ENCODE data around the gene ZSCAN18. TPM values are rescaled to one million over a fixed set of nuclear protein-coding genes. Genes with fewer than 3 reads are reported as not detected.

The ZSCAN18 gene
- total RNA-seq, 1 experiment from 2014 or later = not detected

DNA sequence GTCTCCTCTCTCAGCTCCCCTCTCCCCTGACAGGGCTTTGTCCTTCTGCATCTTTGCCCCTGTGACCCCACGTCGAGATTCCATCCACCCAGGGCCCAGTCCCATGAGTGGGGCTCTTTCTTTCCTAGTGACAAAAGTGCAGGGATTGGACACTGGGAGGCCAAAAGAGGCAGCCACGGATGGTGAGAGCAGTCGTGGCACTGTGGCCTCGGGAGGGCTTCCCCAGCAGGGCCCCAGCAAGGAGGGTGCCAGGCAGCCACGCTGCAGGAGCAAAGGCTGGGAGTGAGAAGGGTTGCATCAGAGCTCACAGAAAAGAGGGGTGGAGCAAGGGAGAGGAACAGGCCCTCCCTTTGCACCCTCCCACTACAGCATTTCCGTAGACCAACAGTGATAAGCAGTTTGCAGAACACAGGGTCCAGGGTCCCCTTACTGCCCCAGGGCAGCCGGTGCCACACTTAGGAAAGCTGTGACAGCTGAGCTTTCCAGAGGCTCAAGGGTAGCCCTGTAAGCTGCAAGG lies 59.3 kb downstream of the ZSCAN18 start:
- Histone ChIP-seq H3K9me3 (peaks cover 31% of the 10 kb centered on the region), H3K27me3 (replicated peaks; ENCODE audit: control insufficient read depth, insufficient read depth, low read length) (no peaks in the 10 kb centered on the region), H3K4me1 (no peaks in the 10 kb centered on the region), H3K4me3 (ENCODE audit: low read depth, low read length) (no peak overlapping the region), H3K36me3 (ENCODE audit: control insufficient read depth, insufficient read depth, low read length) (no peaks in the 10 kb centered on the region)
- H3K27me3 Mint-ChIP-seq (ENCODE audit: insufficient read depth, unreplicated experiment) = no peaks in the 10 kb centered on the region
- H3K9me3 Mint-ChIP-seq (ENCODE audit: unreplicated experiment) = peaks cover 40% of the 10 kb centered on the region
- ChIA-PET CTCF (no interaction called here), POLR2A (no interaction called here)
- no peaks in the 10 kb centered on the region for H3K4me1 Mint-ChIP-seq (ENCODE audit: low read depth, unreplicated experiment)
- intact Hi-C loops (cut with micrococcal nuclease; ENCODE audit: unreplicated experiment) = no loop called here
- no peaks in the 10 kb centered on the region for H3K36me3 Mint-ChIP-seq (ENCODE audit: insufficient read depth, unreplicated experiment)
- BruUV-seq (replicated peaks) = no TSS peak
- no peak for DNase-seq
- H3K27ac Mint-ChIP-seq (ENCODE audit: unreplicated experiment) = no peak overlapping the region
- TF ChIP-seq, protein P1, sequence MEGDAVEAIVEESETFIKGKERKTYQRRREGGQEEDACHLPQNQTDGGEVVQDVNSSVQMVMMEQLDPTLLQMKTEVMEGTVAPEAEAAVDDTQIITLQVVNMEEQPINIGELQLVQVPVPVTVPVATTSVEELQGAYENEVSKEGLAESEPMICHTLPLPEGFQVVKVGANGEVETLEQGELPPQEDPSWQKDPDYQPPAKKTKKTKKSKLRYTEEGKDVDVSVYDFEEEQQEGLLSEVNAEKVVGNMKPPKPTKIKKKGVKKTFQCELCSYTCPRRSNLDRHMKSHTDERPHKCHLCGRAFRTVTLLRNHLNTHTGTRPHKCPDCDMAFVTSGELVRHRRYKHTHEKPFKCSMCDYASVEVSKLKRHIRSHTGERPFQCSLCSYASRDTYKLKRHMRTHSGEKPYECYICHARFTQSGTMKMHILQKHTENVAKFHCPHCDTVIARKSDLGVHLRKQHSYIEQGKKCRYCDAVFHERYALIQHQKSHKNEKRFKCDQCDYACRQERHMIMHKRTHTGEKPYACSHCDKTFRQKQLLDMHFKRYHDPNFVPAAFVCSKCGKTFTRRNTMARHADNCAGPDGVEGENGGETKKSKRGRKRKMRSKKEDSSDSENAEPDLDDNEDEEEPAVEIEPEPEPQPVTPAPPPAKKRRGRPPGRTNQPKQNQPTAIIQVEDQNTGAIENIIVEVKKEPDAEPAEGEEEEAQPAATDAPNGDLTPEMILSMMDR (IDR thresholded peaks at IDR 0.05; ENCODE audit: insufficient read depth in 1 of 2, low read depth in 1 of 2, low read length in 1 of 2, severe bottlenecking in 1 of 2, unreplicated experiment in 1 of 2) = no peak
- H3K4me3 Mint-ChIP-seq (ENCODE audit: unreplicated experiment) = no peak overlapping the region

DNA sequence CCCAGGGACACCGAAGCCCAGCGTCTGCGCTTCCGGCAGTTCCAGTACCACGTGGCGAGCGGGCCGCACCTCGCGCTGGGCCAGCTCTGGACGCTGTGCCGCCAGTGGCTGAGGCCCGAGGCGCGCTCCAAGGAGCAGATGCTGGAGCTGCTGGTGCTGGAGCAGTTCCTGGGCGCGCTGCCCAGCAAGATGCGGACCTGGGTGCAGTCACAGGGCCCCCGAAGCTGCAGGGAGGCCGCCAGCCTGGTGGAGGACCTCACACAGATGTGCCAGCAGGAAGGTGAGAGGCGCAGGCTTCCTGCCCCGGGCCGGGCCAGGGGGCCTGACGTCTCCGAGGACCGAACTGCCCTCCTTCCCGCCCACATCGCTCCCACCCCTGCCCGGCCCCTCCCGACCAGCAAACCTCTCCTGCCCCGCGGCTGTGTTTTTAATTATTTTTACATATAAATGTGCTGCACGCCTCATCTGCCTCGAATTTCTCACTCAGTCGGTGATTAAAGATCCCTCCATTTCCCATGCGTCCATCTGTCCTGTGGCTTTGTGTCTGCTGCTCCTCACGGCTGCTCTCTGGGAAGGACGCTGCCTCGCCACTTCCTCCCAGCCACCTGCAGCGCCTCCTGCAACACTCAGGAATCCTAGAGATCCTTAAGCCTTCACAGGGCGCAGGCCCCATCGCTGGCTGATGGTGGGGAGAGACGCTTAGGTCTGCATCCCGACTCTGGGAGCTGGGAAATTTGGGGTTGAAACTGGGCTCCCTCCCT lies 59.9 kb downstream of the ZSCAN18 start:
- Histone ChIP-seq H3K9me3 (peaks cover 35% of the 10 kb centered on the region), H3K4me3 (ENCODE audit: low read depth, low read length) (no peak overlapping the region), H3K4me1 (no peaks in the 10 kb centered on the region), H3K36me3 (ENCODE audit: control insufficient read depth, insufficient read depth, low read length) (no peaks in the 10 kb centered on the region), H3K27me3 (replicated peaks; ENCODE audit: control insufficient read depth, insufficient read depth, low read length) (no peaks in the 10 kb centered on the region)
- CTCF ChIA-PET = no interaction called here
- DNase-seq = no peak
- Mint-ChIP-seq H3K4me1 (ENCODE audit: low read depth, unreplicated experiment) (no peaks in the 10 kb centered on the region), H3K9me3 (ENCODE audit: unreplicated experiment) (peaks cover 40% of the 10 kb centered on the region), H3K4me3 (ENCODE audit: unreplicated experiment) (no peak overlapping the region), H3K27ac (ENCODE audit: unreplicated experiment) (no peak overlapping the region), H3K27me3 (ENCODE audit: insufficient read depth, unreplicated experiment) (no peaks in the 10 kb centered on the region), H3K36me3 (ENCODE audit: insufficient read depth, unreplicated experiment) (no peaks in the 10 kb centered on the region)
- BruUV-seq (replicated peaks) = no TSS peak
- intact Hi-C loops (cut with micrococcal nuclease; ENCODE audit: unreplicated experiment) = no loop called here
- TF ChIP-seq, protein P1 (IDR thresholded peaks at IDR 0.05; ENCODE audit: insufficient read depth in 1 of 2, low read depth in 1 of 2, low read length in 1 of 2, severe bottlenecking in 1 of 2, unreplicated experiment in 1 of 2) = no peak
- POLR2A ChIA-PET = no interaction called here

DNA sequence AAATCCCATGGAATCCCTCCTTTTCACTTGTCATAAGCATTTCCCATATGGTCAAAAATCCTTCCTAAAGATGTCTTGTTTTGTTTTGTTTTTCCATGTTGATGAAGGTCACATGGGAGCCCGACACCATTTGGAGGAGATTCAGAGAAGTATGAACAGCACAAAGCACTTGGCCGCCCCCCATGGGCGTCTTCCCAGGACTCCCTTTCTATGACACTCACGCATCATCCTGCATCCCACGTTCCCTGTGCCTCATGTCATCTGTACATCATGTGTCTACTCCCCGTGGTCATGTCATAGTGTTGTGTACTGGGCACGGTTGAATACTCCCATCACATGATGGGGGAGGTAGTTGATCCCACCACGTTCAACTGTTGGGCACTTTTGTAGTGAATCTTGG lies 62.2 kb downstream of the ZSCAN18 start:
- H3K27me3 ChIP-seq (replicated peaks; ENCODE audit: control insufficient read depth, insufficient read depth, low read length) = no peaks in the 10 kb centered on the region
- H3K4me3 Mint-ChIP-seq (ENCODE audit: unreplicated experiment) = no peak overlapping the region
- no peaks in the 10 kb centered on the region for H3K36me3 ChIP-seq (ENCODE audit: control insufficient read depth, insufficient read depth, low read length)
- POLR2A ChIA-PET = no interaction called here
- peaks cover 40% of the 10 kb centered on the region for H3K9me3 Mint-ChIP-seq (ENCODE audit: unreplicated experiment)
- H3K36me3 Mint-ChIP-seq (ENCODE audit: insufficient read depth, unreplicated experiment) = no peaks in the 10 kb centered on the region
- no peaks in the 10 kb centered on the region for H3K4me1 ChIP-seq
- H3K27ac Mint-ChIP-seq (ENCODE audit: unreplicated experiment) = no peak overlapping the region
- no peaks in the 10 kb centered on the region for H3K27me3 Mint-ChIP-seq (ENCODE audit: insufficient read depth, unreplicated experiment)
- TF ChIP-seq, protein P1 (IDR thresholded peaks at IDR 0.05; ENCODE audit: insufficient read depth in 1 of 2, low read depth in 1 of 2, low read length in 1 of 2, severe bottlenecking in 1 of 2, unreplicated experiment in 1 of 2) = no peak
- no peaks in the 10 kb centered on the region for H3K4me1 Mint-ChIP-seq (ENCODE audit: low read depth, unreplicated experiment)
- H3K9me3 ChIP-seq = peaks cover 17% of the 10 kb centered on the region; the same call in 1 of the 2 replicates
- CTCF ChIA-PET = no interaction called here
- no TSS peak for BruUV-seq (replicated peaks)
- intact Hi-C loops (cut with micrococcal nuclease; ENCODE audit: unreplicated experiment) = no loop called here
- H3K4me3 ChIP-seq (ENCODE audit: low read depth, low read length) = no peak overlapping the region
- no peak for DNase-seq

Data from Caco-2 (cell line).